ENCODE measurements around the gene C11orf65.
A peak's percentile ranks its signal among the peaks of the same experiment; 100 is the strongest.

The C11orf65 gene

DNA sequence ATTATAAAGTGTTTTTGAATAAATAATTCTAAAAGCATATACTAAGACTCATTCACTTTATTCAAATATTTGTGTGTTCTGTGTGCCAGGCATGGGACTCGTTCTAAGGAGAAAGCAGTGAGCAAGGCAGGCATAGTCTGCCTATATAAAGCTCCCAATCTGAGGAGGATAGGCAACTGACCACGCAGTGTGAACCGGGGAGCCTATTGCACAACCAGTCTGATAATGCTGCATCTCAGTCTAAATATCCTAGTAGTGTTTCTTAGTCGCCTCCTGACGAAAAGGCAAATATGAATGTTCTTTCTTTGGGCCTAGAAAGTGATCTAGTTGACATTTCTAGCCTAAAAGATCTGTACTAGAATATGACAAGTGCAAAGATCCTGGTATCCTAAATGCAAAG lies 98.3 kb downstream of the C11orf65 start:
- peaks cover 32 to 71% of the 10 kb centered on the region in 2 donors for H3K36me3 Mint-ChIP-seq
- peaks cover 3 to 5% of the 10 kb centered on the region in 2 donors for H3K9me3 Mint-ChIP-seq
- no peak overlapping the region for H3K4me3 Mint-ChIP-seq
- no peaks in the 10 kb centered on the region for H3K27me3 Mint-ChIP-seq
- DNase-seq (no peak), ATAC-seq (replicated peaks) (no peak)
- H3K27ac Mint-ChIP-seq = no peak overlapping the region
- no peaks in the 10 kb centered on the region for H3K4me1 Mint-ChIP-seq

DNA sequence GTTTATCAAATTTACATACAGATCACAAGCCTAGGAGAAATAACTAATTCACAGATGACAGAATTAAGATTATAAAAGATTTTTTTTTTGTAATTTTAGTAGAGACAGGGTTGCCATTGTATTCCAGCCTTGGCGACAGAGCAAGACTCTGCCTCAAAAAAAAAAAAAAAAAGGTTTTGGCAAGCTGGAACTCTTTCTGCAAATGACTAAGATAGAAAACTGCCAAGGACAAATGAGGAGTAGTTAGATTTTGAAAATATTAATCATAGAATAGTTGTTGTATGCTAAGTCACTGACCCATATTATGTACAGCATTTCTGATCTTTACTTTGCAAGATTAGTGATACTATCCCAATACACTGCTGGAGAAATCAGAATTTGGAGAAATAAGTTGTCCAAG lies 99.2 kb downstream of the C11orf65 start:
- Mint-ChIP-seq H3K4me3 (no peak overlapping the region), H3K4me1 (no peaks in the 10 kb centered on the region), H3K9me3 (peaks cover 3 to 5% of the 10 kb centered on the region in 2 donors), H3K27ac (no peak overlapping the region), H3K36me3 (peaks cover 29 to 73% of the 10 kb centered on the region in 2 donors), H3K27me3 (no peaks in the 10 kb centered on the region)
- no peak for DNase-seq
- no peak for ATAC-seq (replicated peaks)

DNA sequence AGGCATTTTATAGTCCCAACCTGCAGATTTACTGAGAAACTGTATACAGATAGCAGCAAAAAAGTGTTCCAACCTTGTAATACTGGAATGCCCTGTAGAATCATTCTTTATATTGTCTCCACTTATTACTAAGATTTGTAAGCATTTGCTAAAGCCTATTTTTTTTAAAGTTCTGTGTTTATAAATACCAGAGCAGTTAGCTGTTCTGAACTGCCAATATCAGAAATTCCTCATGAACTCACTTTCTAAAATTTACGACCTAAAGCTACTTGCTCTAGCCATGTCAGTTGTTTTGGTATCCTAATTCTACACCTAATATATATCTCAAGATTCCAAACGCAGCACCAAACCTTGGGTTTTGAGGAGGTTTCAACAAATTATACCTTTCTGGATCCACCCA lies 103.2 kb downstream of the C11orf65 start:
- ATAC-seq (replicated peaks) (no peak), DNase-seq (no peak)
- Mint-ChIP-seq H3K4me3 (no peak overlapping the region), H3K9me3 (peaks cover 2 to 4% of the 10 kb centered on the region in 2 donors), H3K27me3 (no peaks in the 10 kb centered on the region), H3K27ac (peak overlapping the region; percentile 11), H3K36me3 (peaks cover 19 to 54% of the 10 kb centered on the region in 2 donors), H3K4me1 (no peaks in the 10 kb centered on the region)

DNA sequence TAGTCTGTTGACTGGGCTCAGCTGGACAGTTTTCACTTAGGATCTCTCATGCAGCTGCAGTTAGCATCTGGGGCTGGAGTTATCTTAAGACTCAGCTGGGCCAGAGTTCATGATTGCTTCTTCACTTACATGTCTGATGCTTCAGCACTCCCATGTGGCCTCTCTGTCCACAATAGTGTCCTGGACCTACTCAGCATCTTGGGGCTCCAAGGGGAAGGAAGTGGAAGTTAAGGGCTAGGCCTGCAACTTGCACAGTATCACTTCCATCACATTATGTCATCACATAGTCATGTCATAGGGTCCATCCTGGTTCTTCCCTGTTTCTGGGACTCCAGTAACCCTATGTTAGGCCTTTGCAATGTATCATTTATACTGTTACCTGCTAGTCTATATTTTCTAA lies 115.9 kb downstream of the C11orf65 start:
- no peak overlapping the region for H3K4me3 Mint-ChIP-seq

DNA sequence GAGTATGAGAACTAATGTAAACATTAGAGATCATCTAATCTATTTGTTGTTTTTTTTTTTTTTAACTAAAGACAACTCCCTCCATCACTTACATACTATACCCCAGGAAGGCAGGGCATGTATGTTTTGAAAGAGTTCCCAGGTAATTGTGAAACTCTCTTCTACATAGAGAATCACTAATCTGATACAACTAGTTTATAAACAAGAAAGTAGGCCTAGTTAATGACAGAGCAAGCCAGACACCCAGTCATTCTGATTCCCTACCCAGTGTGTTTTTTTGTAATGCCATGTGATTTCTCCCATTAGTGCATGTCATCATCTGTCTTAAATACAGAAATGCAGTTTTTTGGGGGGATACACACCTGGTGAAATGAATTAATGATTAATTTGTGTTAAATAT lies 120.9 kb downstream of the C11orf65 start:
- peaks cover 0 to 4% of the 10 kb centered on the region in 2 donors for H3K4me1 Mint-ChIP-seq
- no peak overlapping the region for H3K27ac Mint-ChIP-seq
- no peaks in the 10 kb centered on the region for H3K9me3 Mint-ChIP-seq
- no peak overlapping the region for H3K4me3 Mint-ChIP-seq
- peaks cover 28 to 47% of the 10 kb centered on the region in 2 donors for H3K36me3 Mint-ChIP-seq
- no peak for ATAC-seq (replicated peaks)
- no peaks in the 10 kb centered on the region for H3K27me3 Mint-ChIP-seq
- DNase-seq = no peak

More for the DNA sequence above, 115.9 kb downstream of the C11orf65 start:
- Mint-ChIP-seq H3K27ac (peak overlapping the region; percentile 66), H3K4me1 (no peaks in the 10 kb centered on the region), H3K27me3 (no peaks in the 10 kb centered on the region), H3K36me3 (peaks cover 37 to 62% of the 10 kb centered on the region in 2 donors), H3K9me3 (no peaks in the 10 kb centered on the region)
- DNase-seq (no peak), ATAC-seq (replicated peaks) (no peak)

DNA sequence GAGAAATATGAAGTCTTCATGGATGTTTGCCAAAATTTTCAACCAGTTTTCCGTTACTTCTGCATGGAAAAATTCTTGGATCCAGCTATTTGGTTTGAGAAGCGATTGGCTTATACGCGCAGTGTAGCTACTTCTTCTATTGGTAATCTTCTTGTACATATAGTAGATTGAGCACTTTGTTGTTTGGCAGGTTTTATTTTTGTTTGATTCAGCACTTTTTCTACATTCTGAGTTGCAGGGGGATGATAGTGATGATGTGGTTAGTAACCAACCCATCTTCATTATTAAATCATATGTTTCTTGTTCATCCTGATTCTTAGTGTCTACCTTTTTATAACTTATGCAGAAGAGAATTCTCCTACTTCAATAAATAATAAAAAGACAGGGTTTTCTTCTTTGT lies 121.6 kb downstream of the C11orf65 start:
- peaks cover 0 to 6% of the 10 kb centered on the region in 2 donors for H3K4me1 Mint-ChIP-seq
- no peak overlapping the region for H3K4me3 Mint-ChIP-seq
- DNase-seq = no peak
- ATAC-seq (replicated peaks) = no peak
- H3K27ac Mint-ChIP-seq = no peak overlapping the region
- peaks cover 26 to 47% of the 10 kb centered on the region in 2 donors for H3K36me3 Mint-ChIP-seq
- H3K9me3 Mint-ChIP-seq = no peaks in the 10 kb centered on the region
- H3K27me3 Mint-ChIP-seq = no peaks in the 10 kb centered on the region

DNA sequence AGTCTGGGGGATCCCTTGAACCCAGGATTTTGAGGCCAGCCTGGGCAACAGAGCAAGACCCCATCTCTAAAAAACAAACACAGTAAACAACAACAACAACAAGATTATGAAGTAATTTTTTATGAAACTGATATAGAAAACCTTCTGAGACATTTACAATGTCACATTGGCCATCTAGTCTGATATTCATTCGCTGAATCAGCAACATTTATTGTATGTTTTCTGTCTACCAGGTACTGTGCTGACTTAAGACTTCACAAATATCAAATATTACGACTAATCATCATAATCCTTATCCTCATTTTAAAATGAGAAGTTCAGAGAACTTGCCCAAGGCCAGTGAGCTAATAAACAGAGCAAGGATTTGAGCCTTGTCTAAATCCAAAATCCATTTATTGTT lies 123.6 kb downstream of the C11orf65 start:
- H3K4me3 Mint-ChIP-seq = no peak overlapping the region
- H3K27ac Mint-ChIP-seq = no peak overlapping the region
- H3K4me1 Mint-ChIP-seq = peaks cover 0 to 6% of the 10 kb centered on the region in 2 donors
- no peaks in the 10 kb centered on the region for H3K27me3 Mint-ChIP-seq
- H3K36me3 Mint-ChIP-seq = peaks cover 11 to 32% of the 10 kb centered on the region in 2 donors
- no peaks in the 10 kb centered on the region for H3K9me3 Mint-ChIP-seq
- ATAC-seq (replicated peaks) = no peak
- no peak for DNase-seq

DNA sequence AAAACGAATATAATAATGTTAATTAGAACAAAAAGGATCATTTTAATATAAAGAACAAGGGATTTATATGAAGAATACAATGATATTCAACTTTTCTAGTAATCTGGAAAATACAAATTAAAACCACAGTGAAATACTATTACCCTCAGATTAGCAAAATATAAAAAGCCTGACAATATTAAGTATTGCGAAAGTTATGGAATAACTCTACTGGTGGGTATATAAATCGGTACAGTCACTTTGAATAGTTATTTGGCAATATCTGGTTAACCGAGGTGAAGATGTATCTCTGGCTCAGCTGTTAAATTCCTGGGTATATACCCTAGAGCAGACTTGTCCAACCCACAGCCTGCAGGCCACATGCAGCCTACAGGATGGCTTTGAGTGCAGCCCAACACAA lies 125.7 kb downstream of the C11orf65 start:
- Mint-ChIP-seq H3K27me3 (no peaks in the 10 kb centered on the region), H3K4me1 (peaks cover 0 to 6% of the 10 kb centered on the region in 2 donors), H3K9me3 (no peaks in the 10 kb centered on the region), H3K36me3 (peaks cover 5 to 28% of the 10 kb centered on the region in 2 donors), H3K27ac (peak overlapping the region; percentile 42), H3K4me3 (no peak overlapping the region)
- ATAC-seq (replicated peaks) = no peak
- DNase-seq = no peak

DNA sequence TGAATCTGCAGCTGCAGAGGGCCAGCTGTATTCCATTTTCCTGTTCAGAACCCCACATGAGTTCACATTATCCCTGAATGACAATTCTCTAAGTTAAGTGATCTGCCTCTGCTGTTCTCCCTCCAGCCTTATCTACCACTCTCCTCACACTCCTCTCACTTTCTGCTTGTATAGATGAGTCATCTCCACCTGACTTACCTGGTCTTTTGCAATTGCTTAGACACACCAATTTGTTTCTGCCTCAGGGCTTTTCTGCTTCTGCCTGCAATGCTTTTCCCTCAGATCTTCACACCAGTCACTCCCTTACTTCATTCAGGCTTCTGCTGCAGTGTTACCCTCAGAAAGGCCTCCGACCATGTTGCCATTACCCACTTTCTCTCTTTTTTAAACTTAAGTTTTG lies 126.4 kb downstream of the C11orf65 start:
- Mint-ChIP-seq H3K9me3 (no peaks in the 10 kb centered on the region), H3K4me3 (no peak overlapping the region), H3K27ac (no peak overlapping the region), H3K27me3 (no peaks in the 10 kb centered on the region), H3K4me1 (peaks cover 0 to 6% of the 10 kb centered on the region in 2 donors), H3K36me3 (peaks cover 6 to 30% of the 10 kb centered on the region in 2 donors)
- DNase-seq (no peak), ATAC-seq (replicated peaks) (no peak)

DNA sequence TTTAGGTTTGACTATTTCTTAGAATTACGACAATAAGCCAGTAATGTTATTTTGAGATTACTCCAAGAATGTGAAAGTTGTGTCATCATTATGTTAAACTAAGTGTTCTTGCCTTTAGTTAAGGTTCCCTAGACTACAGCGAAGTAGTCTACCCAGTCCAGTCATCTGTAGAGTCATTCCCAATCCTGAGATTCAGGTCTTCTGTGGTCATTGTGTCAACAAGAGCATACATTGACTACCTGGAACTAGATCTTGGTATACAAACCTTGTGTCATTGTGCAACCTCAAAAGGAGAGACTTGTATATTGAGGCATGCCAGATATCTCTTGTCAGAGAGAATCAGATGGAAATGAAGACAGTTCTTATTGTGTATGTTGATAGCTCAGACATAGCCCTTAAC lies 128.6 kb downstream of the C11orf65 start:
- DNase-seq = no peak
- Mint-ChIP-seq H3K36me3 (peaks cover 3 to 30% of the 10 kb centered on the region in 2 donors), H3K27me3 (no peaks in the 10 kb centered on the region), H3K4me3 (no peak overlapping the region), H3K27ac (no peak overlapping the region), H3K9me3 (no peaks in the 10 kb centered on the region), H3K4me1 (peaks cover 0 to 2% of the 10 kb centered on the region in 2 donors)
- no peak for ATAC-seq (replicated peaks)

DNA sequence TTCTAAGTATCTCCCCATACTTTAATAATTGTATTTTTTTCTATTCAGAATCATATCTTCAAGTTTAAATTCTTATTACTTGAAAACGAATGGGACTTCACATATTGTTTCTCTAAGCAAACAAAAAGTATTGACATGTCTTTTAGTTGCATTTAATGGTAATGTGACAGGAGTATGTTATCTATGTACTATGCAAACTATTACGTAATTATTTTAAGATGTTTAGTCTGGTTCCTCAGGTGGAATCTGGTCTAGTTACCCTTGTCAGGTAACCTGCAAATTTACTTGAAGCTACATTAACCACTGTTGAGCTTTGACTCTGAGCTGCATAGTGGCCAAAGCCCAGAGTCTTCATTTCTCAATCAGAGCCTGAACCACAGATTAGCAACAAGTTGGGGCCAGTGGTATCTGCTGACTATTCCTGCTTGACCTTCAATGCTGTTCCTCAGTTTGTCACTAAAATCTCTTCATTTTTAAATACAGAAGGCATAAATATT lies 133.9 kb downstream of the C11orf65 start:
- DNase-seq (no peak), ATAC-seq (replicated peaks) (no peak)
- Mint-ChIP-seq H3K9me3 (no peaks in the 10 kb centered on the region), H3K4me3 (no peak overlapping the region), H3K27me3 (no peaks in the 10 kb centered on the region), H3K4me1 (no peaks in the 10 kb centered on the region), H3K27ac (no peak overlapping the region), H3K36me3 (peaks cover 21 to 41% of the 10 kb centered on the region in 2 donors)

Data from stimulated activated naive B cell treated with anti-CD40 and anti-IgM and Interleukin-4, amounts not matched to agents 10 μg/mL and 1 μg/mL and 100 μg/mL, for 72 hours (primary cell).